PC-9 (cell line): ENCODE measurements around the gene TADA3. TPM values are rescaled to one million over a fixed set of nuclear protein-coding genes. Genes with fewer than 3 reads are reported as not detected.

Experiments
- Bru-seq: library from RNA; stranded (reverse); fragments of 400-500 nt; gene quantifications from one replicate; lab custom pipeline; 2021; lab: Mats Ljungman, UMichigan
- BruChase-seq, 2 experiments: library from RNA; stranded (reverse); fragments of 400-500 nt; gene quantifications; one replicate each; lab custom pipeline; 2021; lab: Mats Ljungman, UMichigan
- BruUV-seq: library from RNA; stranded (reverse); fragments of 400-500 nt; replicated peaks from 2 replicates; lab custom pipeline; 2021; lab: Mats Ljungman, UMichigan
- CTCF ChIA-PET: fragments of 300-600 bp; sonication (Branson Sonifier 250); formaldehyde crosslinking; loops from one replicate; lab custom pipeline; 2022; ENCODE audit warnings: antibody characterized with exemption; lab: Charles Lee
- POLR2A ChIA-PET: fragments of 300-600 bp; sonication (Branson Sonifier 250); formaldehyde crosslinking; loops from one replicate; lab custom pipeline; 2022; ENCODE audit warnings: antibody characterized with exemption; ENCODE audit not compliant: unreplicated experiment; lab: Charles Lee
- DNase-seq, 2 experiments: peaks; one replicate each; pipeline versions ENCODE4 v3.0.0 to v3.0.0-alpha.2; 2015 to 2022; ENCODE audit warnings: mixed read lengths in 1 of 2
- H2AFZ ChIP-seq: fragments of 200-600 bp; sonication (generic); 2 replicates; pipeline ENCODE4 v1.8.1; 2017; ENCODE audit warnings: antibody characterized with exemption
- H3F3A ChIP-seq: fragments of 200-600 bp; sonication (generic); 2 replicates; pipeline ENCODE4 v1.8.1; 2017; ENCODE audit warnings: antibody characterized with exemption, mild to moderate bottlenecking, low read depth; ENCODE audit not compliant: insufficient read depth
- H3K27ac ChIP-seq: fragments of 200-600 bp; sonication (generic); 2 replicates; pipeline ENCODE4 v1.6.1; 2016; ENCODE audit warnings: mixed run types
- H3K27me3 ChIP-seq: fragments of 200-600 bp; sonication (generic); 2 replicates; pipeline ENCODE4 v1.6.1; 2016; ENCODE audit warnings: low read depth, mixed run types; ENCODE audit not compliant: insufficient read depth
- H3K36me3 ChIP-seq: fragments of 200-600 bp; sonication (generic); 2 replicates; pipeline ENCODE4 v1.6.1; 2016; ENCODE audit warnings: low read depth, mixed run types
- H3K4me1 ChIP-seq: fragments of 200-600 bp; sonication (generic); replicated peaks from 2 replicates; pipeline ENCODE4 v1.6.1; 2016; ENCODE audit warnings: mixed run types; ENCODE audit not compliant: insufficient read depth
- H3K4me2 ChIP-seq: fragments of 200-600 bp; sonication (generic); 2 replicates; pipeline ENCODE4 v1.6.1; 2017; ENCODE audit warnings: mixed run types
- H3K4me3 ChIP-seq: fragments of 200-600 bp; sonication (generic); 2 replicates; pipeline ENCODE4 v1.6.1; 2016; ENCODE audit warnings: mixed run types
- H3K79me2 ChIP-seq: fragments of 200-600 bp; sonication (generic); 2 replicates; pipeline ENCODE4 v1.6.1; 2017; ENCODE audit warnings: low read depth, mixed run types
- H3K9me2 ChIP-seq: fragments of 200-600 bp; sonication (generic); 2 replicates; pipeline ENCODE4 v1.8.1; 2017; ENCODE audit warnings: mild to moderate bottlenecking; ENCODE audit not compliant: insufficient read depth
- H3K9me3 ChIP-seq: fragments of 200-600 bp; sonication (generic); 2 replicates; pipeline ENCODE4 v1.8.1; 2016; ENCODE audit warnings: low read depth; ENCODE audit not compliant: insufficient read depth
- H4K20me1 ChIP-seq: fragments of 200-600 bp; sonication (generic); 2 replicates; pipeline ENCODE4 v1.8.1; 2017; ENCODE audit not compliant: insufficient read depth
- EZH2 ChIP-seq: fragments of 200-600 bp; sonication (generic); IDR thresholded peaks from 2 replicates; pipeline ENCODE4 v1.8.0; 2017; ENCODE audit warnings: antibody characterized with exemption, low read depth
- intact Hi-C: fragments of 100-400 bp; cut with micrococcal nuclease; formaldehyde crosslinking; loops from one replicate; pipeline ENCODE4 v1.10.0; 2022; ENCODE audit not compliant: unreplicated experiment
- long read RNA-seq: library from polyadenylated mRNA; stranded (forward); transcript quantifications from one replicate; pipeline ENCODE4 v2.0.0, GENCODE V29; 2022
- total RNA-seq: library from RNA; stranded (reverse); gene quantifications from 2 replicates; pipeline ENCODE4 v1.2.3, GENCODE V29; 2021
- TF ChIP-seq, protein P1 (sequence below): fragments of 200-600 bp; sonication (generic); conservative IDR thresholded peaks from 2 replicates; pipeline ENCODE4 v1.6.1; 2017; ENCODE audit warnings: mixed run types, antibody characterized with exemption, mild to moderate bottlenecking, moderate library complexity

Gene TADA3, protein sequence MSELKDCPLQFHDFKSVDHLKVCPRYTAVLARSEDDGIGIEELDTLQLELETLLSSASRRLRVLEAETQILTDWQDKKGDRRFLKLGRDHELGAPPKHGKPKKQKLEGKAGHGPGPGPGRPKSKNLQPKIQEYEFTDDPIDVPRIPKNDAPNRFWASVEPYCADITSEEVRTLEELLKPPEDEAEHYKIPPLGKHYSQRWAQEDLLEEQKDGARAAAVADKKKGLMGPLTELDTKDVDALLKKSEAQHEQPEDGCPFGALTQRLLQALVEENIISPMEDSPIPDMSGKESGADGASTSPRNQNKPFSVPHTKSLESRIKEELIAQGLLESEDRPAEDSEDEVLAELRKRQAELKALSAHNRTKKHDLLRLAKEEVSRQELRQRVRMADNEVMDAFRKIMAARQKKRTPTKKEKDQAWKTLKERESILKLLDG
- total RNA-seq = 72.4 and 99.1 TPM in 2 replicates
- Bru-seq, nascent RNA = percentile 78 among the genes with signal in this experiment
- BruChase-seq, experiment 1, labeled RNA remaining after a 2-hour chase = percentile 71 among the genes with signal in this experiment
- percentile 89 among the genes with signal in this experiment for BruChase-seq, experiment 2, labeled RNA remaining after a 6-hour chase
- long read RNA-seq, transcript TADA3-201 (9 exons, 2,355 nt) = major isoform, 113 of 141 reads
- long read RNA-seq, partial matches to known transcripts = 8 of 141 reads
- long read RNA-seq, other reads (novel, unspliced or antisense) = 16 of 141 reads

DNA sequence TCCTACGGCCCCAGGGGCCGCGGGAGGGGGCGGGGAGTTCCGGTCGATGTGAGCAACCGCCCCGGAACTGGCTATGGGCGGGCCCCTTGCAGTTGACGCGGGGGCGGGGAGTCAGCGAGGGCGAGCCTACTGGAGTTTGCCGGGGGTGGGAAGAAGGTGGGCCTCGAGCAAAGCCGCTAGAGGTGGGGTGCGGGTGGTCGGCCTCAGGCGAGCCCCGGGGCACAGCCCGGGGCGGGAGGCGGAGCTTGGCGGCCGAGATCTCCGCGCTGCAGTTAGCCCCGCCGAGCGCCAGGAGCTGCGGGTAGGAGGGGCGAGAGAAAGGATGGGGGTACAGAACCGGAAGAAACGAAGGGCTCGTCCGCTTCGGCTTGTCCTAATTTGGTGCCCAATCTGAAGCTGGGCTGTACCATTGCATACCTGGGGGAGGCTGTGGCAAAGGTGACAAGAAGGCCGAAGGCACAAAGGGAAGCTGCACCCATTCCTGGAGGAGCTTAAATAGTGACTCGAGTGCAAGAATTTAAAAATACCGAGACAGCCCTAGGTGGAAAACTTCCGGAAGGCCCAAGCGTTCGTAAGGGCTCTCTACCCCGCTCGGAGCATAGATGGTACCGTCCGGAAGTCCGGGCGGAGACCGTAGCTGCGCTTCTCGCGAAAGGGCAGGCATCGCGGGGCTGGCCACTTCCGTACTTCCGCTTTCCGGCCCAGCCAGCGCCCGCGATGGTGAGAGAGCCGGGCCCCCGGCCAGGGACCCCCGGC is at the start of gene TADA3, which contains the start of gene ARPC4:
Gene TADA3 (minus strand): TSS at position 69 of the 756 bp plus-strand sequence. CDS start 1,007 bp downstream, outside the sequence.
Gene ARPC4 (plus strand): TSS at position 678 of the 756 bp plus-strand sequence. CDS start 40 bp downstream, at position 718.
- BruUV-seq = no TSS peak
- Histone ChIP-seq H3K4me3 (peak within 1 kb of the TSS; percentile 84), H3K79me2 (peaks cover 52% of the 10 kb centered on the region), H3K9me2 (no peaks in the 10 kb centered on the region), H3F3A (peaks cover 20% of the 10 kb centered on the region; the same call in 1 of the 2 replicates), H3K36me3 (peaks cover 28% of the 10 kb centered on the region; the same call in 1 of the 2 replicates), H3K9me3 (no peaks in the 10 kb centered on the region), H3K27me3 (no peaks in the 10 kb centered on the region), H3K27ac (peak within 1 kb of the TSS; percentile 89), H2AFZ (peak within 1 kb of the TSS; percentile 87), H3K4me1 (peaks cover 16% of the 10 kb centered on the region), H3K4me2 (peak within 1 kb of the TSS; percentile 88), H4K20me1 (peaks cover 32% of the 10 kb centered on the region)
- intact Hi-C loops = loop anchor here (2.0 to 5.0 kb wide), 3 partner anchors 42 to 140 kb away; partner anchors contain the start of genes BRPF1 and CRELD1
- TF ChIP-seq, protein P1, sequence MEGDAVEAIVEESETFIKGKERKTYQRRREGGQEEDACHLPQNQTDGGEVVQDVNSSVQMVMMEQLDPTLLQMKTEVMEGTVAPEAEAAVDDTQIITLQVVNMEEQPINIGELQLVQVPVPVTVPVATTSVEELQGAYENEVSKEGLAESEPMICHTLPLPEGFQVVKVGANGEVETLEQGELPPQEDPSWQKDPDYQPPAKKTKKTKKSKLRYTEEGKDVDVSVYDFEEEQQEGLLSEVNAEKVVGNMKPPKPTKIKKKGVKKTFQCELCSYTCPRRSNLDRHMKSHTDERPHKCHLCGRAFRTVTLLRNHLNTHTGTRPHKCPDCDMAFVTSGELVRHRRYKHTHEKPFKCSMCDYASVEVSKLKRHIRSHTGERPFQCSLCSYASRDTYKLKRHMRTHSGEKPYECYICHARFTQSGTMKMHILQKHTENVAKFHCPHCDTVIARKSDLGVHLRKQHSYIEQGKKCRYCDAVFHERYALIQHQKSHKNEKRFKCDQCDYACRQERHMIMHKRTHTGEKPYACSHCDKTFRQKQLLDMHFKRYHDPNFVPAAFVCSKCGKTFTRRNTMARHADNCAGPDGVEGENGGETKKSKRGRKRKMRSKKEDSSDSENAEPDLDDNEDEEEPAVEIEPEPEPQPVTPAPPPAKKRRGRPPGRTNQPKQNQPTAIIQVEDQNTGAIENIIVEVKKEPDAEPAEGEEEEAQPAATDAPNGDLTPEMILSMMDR = no peak
- no peak for TF ChIP-seq EZH2
- peak; percentile 79 to 86 for DNase-seq
- ChIA-PET CTCF (interaction anchor here (0.6 kb wide), 1 partner anchor 447 kb away, joined by 3 read pairs; no protein-coding TSS in a partner anchor), POLR2A (interaction anchor here (0.5 to 1.0 kb wide), 8 partner anchors 17 to 391 kb away, joined by 3 to 13 read pairs (median 4); partner anchors contain the start of genes CAMK1 and RPUSD3)

DNA sequence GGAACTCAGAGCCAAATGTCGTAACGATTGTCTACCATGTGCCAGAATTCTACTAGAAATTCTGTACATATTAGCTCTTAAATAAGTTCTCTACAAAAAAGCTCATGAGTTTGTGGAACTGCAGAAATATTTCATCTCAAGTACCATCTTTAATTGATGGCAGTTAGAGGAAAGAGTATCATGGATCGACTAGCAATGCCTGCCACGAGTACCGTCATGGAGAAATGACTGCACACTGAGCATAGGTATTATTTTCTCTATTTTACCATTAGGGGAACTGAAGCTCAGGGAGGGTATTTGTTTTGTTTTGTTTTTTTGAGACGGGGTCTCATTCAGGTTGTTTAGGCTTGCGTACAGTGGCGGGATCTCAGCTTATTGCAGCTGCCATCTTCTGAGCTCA is 48.7 kb upstream of the TADA3 start:
- Histone ChIP-seq H3K27me3 (no peaks in the 10 kb centered on the region), H3K9me3 (no peaks in the 10 kb centered on the region), H3K27ac (no peak overlapping the region), H3K4me2 (no peak overlapping the region), H2AFZ (no peak overlapping the region), H3K4me1 (peaks cover 20% of the 10 kb centered on the region), H3K79me2 (peaks cover 15% of the 10 kb centered on the region), H3K4me3 (no peak overlapping the region), H3K36me3 (peaks cover 11% of the 10 kb centered on the region), H3F3A (peaks cover 15% of the 10 kb centered on the region), H4K20me1 (no peaks in the 10 kb centered on the region; the same call in 1 of the 2 replicates), H3K9me2 (no peaks in the 10 kb centered on the region; the same call in 1 of the 2 replicates)
- DNase-seq = no peak
- POLR2A ChIA-PET = interaction anchor here (0.6 kb wide), 2 partner anchors 105 to 463 kb away, joined by 3 read pairs; no protein-coding TSS in a partner anchor
- TF ChIP-seq, protein P1 = no peak
- no peak for TF ChIP-seq EZH2
- intact Hi-C loops = loop anchor here (5.0 kb wide), 1 partner anchor 56 kb away; no protein-coding TSS in a partner anchor
- CTCF ChIA-PET = no interaction called here
- no TSS peak for BruUV-seq
